Superior temporal gyrus (tissue), 1 donor: ENCODE results near the gene OR10V1.

ENCODE experiments used
- DNase-seq: peaks from one replicate; pipeline ENCODE4 v3.0.0-alpha.2; 2016; ENCODE audit errors: extremely low spot score

The OR10V1 gene

GRCh38 chr11:59668950-59669610 lies 44.6 kb downstream of the OR10V1 start, which contains the start of gene PATL1:
TSS of gene PATL1 (minus strand) at chr11:59669037. CDS start at chr11:59668895, 142 bp downstream.
- peak; percentile 99 for DNase-seq

GRCh38 chr11:59668188-59668949 lies 45.3 kb downstream of the OR10V1 start:
- no peak for DNase-seq

GRCh38 chr11:59667812-59668187 lies 45.8 kb downstream of the OR10V1 start:
- no peak for DNase-seq

GRCh38 chr11:59666969-59667368 lies 46.7 kb downstream of the OR10V1 start:
- DNase-seq, result no peak
